Keratinocyte (primary cell): ENCODE measurements around the gene FRYL. TPM values are rescaled to one million over a fixed set of nuclear protein-coding genes. Genes with fewer than 3 reads are reported as not detected.

ENCODE experiments used
- DNase-seq: peaks from one replicate; pipeline ENCODE4 v3.0.0-alpha.2; 2011; ENCODE audit warnings: low read depth, missing footprints, low spot score
- FAIRE-seq: peaks from 2 replicates; lab custom pipeline; 2011; peaks lifted over from hg19 to GRCh38; lab: Jason Lieb, UNC
- H2AFZ ChIP-seq: 2 replicates; pipeline ENCODE4 v1.6.0; 2012; ENCODE audit warnings: low read length, control low read depth, inconsistent platforms; ENCODE audit not compliant: control insufficient read depth
- H3K27ac ChIP-seq: 2 replicates; pipeline ENCODE4 v1.5.1; 2011; ENCODE audit warnings: low read length; ENCODE audit not compliant: control insufficient read depth, insufficient read depth
- H3K27me3 ChIP-seq: 3 replicates; pipeline ENCODE4 v1.6.0; 2011; ENCODE audit warnings: low read length; ENCODE audit not compliant: control insufficient read depth, insufficient read depth; ENCODE audit errors: extremely low read depth
- H3K36me3 ChIP-seq, 2 experiments: 2 replicates in 1 of 2; 3 replicates in 1 of 2; pipeline ENCODE4 v1.5.1; 2011; ENCODE audit warnings: low read length in 2 of 2, mild to moderate bottlenecking in 1 of 2; ENCODE audit not compliant: control insufficient read depth in 2 of 2, insufficient read depth in 2 of 2; ENCODE audit errors: extremely low read depth in 1 of 2
- H3K4me1 ChIP-seq: 3 replicates; pipeline ENCODE4 v1.5.1; 2011; ENCODE audit warnings: low read length; ENCODE audit not compliant: control insufficient read depth, insufficient read depth; ENCODE audit errors: extremely low read depth
- H3K4me2 ChIP-seq: 3 replicates; pipeline ENCODE4 v1.6.0; 2011; ENCODE audit warnings: low read depth, low read length; ENCODE audit not compliant: control insufficient read depth, insufficient read depth; ENCODE audit errors: extremely low read depth
- H3K4me3 ChIP-seq, 3 experiments: fragments of 200-600 bp in 1 of 3; sonication (generic) in 1 of 3; 2 replicates in 2 of 3; 3 replicates in 1 of 3; pipeline ENCODE4 v1.5.1; 2011 to 2016; ENCODE audit warnings: low read length in 3 of 3, mild to moderate bottlenecking in 3 of 3, control low read depth in 2 of 3, inconsistent platforms in 1 of 3, low read depth in 1 of 3, mixed read lengths in 1 of 3, mixed run types in 1 of 3, moderate library complexity in 1 of 3; ENCODE audit not compliant: control insufficient read depth in 2 of 3, insufficient read depth in 2 of 3; ENCODE audit errors: extremely low read depth in 1 of 3
- H3K79me2 ChIP-seq: 2 replicates; pipeline ENCODE4 v1.6.0; 2012; ENCODE audit warnings: low read length; ENCODE audit not compliant: control insufficient read depth, insufficient read depth
- H3K9ac ChIP-seq: 3 replicates; pipeline ENCODE4 v1.6.0; 2011; ENCODE audit warnings: low read length; ENCODE audit not compliant: control insufficient read depth, insufficient read depth; ENCODE audit errors: extremely low read depth
- H3K9me1 ChIP-seq: 3 replicates; pipeline ENCODE4 v1.6.0; 2011; ENCODE audit warnings: low read length; ENCODE audit not compliant: control insufficient read depth, insufficient read depth; ENCODE audit errors: extremely low read depth
- H3K9me3 ChIP-seq: 2 replicates; pipeline ENCODE4 v1.5.1; 2012; ENCODE audit warnings: low read depth, low read length; ENCODE audit not compliant: control insufficient read depth
- H4K20me1 ChIP-seq: 3 replicates; pipeline ENCODE4 v1.6.0; 2011; ENCODE audit warnings: low read length; ENCODE audit not compliant: control insufficient read depth, insufficient read depth; ENCODE audit errors: extremely low read depth
- CTCF ChIP-seq, 3 experiments: IDR thresholded peaks in 1 of 3; conservative IDR thresholded peaks in 1 of 3; optimal IDR thresholded peaks in 1 of 3; 2 replicates in 2 of 3; 3 replicates in 1 of 3; pipeline versions ENCODE3 to v1.5.1; 2011; ENCODE audit warnings: low read length in 3 of 3, mild to moderate bottlenecking in 3 of 3, moderate library complexity in 2 of 3, control low read depth in 1 of 3, inconsistent platforms in 1 of 3; ENCODE audit not compliant: insufficient read depth in 2 of 3; ENCODE audit errors: extremely low read depth in 1 of 3
- EZH2 ChIP-seq: IDR thresholded peaks from one replicate; pipeline ENCODE4 v1.6.1; 2012; ENCODE audit warnings: inconsistent platforms, mild to moderate bottlenecking, low read length, moderate library complexity
- dilution Hi-C: fragments of 300-500 bp; cut with MboI; formaldehyde crosslinking; loops from one replicate; pipeline ENCODE4 v1.7.0; 2020; ENCODE audit warnings: low sequenced_read_pairs; ENCODE audit not compliant: extremely low pct_ligation_motif_present
- polyA plus RNA-seq, 5 experiments: library from polyadenylated mRNA; depleted of rRNA in 3 of 5; stranded (reverse) in 3 of 5; stranded (forward) in 1 of 5; unstranded in 1 of 5; fragments of >200 nt; gene quantifications; 1 replicate in 1 of 5; 2 replicates in 3 of 5; 3 replicates in 1 of 5; pipeline versions ENCODE4 v1.2.1 to v1.2.3, GENCODE V29; 2011 to 2012; ENCODE audit warnings: missing spikeins in 2 of 5, low read depth in 1 of 5, low replicate concordance in 1 of 5

FRYL gene
- polyA plus RNA-seq, 1 donor (not counting 4 experiments of a cell fraction or from before 2014, with no cell fraction given) = 40.4 TPM

DNA sequence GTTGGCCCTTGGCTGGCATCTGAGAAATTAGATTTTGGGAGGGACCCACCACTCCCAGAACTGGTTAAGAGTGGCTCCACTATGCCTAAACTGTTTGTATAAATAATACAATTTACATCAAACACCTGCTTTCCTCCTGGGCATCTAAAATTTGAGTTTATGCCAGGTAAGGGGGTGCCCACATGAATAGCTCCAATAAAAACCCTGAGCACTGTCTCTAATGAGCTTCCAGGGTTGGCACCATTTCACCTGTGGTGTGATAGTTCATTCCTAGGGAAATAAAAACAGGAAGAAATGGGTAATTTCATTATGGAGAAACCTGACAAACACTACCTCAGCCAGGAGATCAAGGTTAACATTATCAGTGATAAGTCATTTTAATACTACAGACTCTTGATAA is 119.7 kb downstream of the FRYL start:
- no peaks in the 10 kb centered on the region for H3K9me3 ChIP-seq
- H3K4me1 ChIP-seq = peaks cover 17% of the 10 kb centered on the region
- DNase-seq (no peak), FAIRE-seq (no peak)
- H3K9ac ChIP-seq = no peak overlapping the region
- no peak overlapping the region for H3K27ac ChIP-seq
- no peaks in the 10 kb centered on the region for H3K9me1 ChIP-seq
- H3K36me3 ChIP-seq = no peaks in the 10 kb centered on the region
- H4K20me1 ChIP-seq = no peaks in the 10 kb centered on the region
- no peaks in the 10 kb centered on the region for H3K27me3 ChIP-seq
- no peak overlapping the region for H3K4me2 ChIP-seq
- H3K79me2 ChIP-seq = peaks cover 56% of the 10 kb centered on the region
- dilution Hi-C loops = no loop called here
- no peak overlapping the region for H2AFZ ChIP-seq
- no peak overlapping the region for H3K4me3 ChIP-seq
- no peak for TF ChIP-seq EZH2
- no peak for TF ChIP-seq CTCF (optimal IDR thresholded peaks at IDR 0.05 in 1 of 3, IDR thresholded peaks at IDR 0.05 in 1 of 3, conservative IDR thresholded peaks at IDR 0.05 in 1 of 3; ENCODE audit: extremely low read depth in 1 of 3, insufficient read depth in 2 of 3, low read length in 3 of 3)

GRCh38 chr4:48654015-48654664 is 125.9 kb downstream of the FRYL start:
- no peak overlapping the region for H3K4me3 ChIP-seq
- peaks cover 22% of the 10 kb centered on the region for H3K4me1 ChIP-seq
- peaks cover 46% of the 10 kb centered on the region for H3K79me2 ChIP-seq
- H3K9me1 ChIP-seq = no peaks in the 10 kb centered on the region
- no peak overlapping the region for H2AFZ ChIP-seq
- dilution Hi-C loops = no loop called here
- H3K36me3 ChIP-seq = peaks cover 4 to 7% of the 10 kb centered on the region in 2 experiments
- DNase-seq (no peak), FAIRE-seq (no peak)
- no peaks in the 10 kb centered on the region for H3K9me3 ChIP-seq
- no peak overlapping the region for H3K9ac ChIP-seq
- peak overlapping the region; percentile 39 for H3K4me2 ChIP-seq
- TF ChIP-seq EZH2 (no peak), CTCF (optimal IDR thresholded peaks at IDR 0.05 in 1 of 3, IDR thresholded peaks at IDR 0.05 in 1 of 3, conservative IDR thresholded peaks at IDR 0.05 in 1 of 3; ENCODE audit: extremely low read depth in 1 of 3, insufficient read depth in 2 of 3, low read length in 3 of 3) (no peak)
- H3K27me3 ChIP-seq = no peaks in the 10 kb centered on the region
- H4K20me1 ChIP-seq = peaks cover 13% of the 10 kb centered on the region
- no peak overlapping the region for H3K27ac ChIP-seq
